ENCODE measurements around the gene ZNF511. TPM values are rescaled to one million over a fixed set of nuclear protein-coding genes. Genes with fewer than 3 reads are reported as not detected.

The ZNF511 gene
- total RNA-seq, 1 donor from 2014 or later: 25.5 TPM

GRCh38 chr10:133260895-133261725 lies 47.6 kb upstream of the ZNF511 start:
- Histone ChIP-seq H2AFZ (ENCODE audit: low read depth, low read length) (peak overlapping the region; percentile 56), H4K20me1 (ENCODE audit: insufficient read depth, low read length) (no peaks in the 10 kb centered on the region), H3K4me2 (ENCODE audit: low read length) (peak overlapping the region; percentile 83), H3K27ac (ENCODE audit: low read depth, low read length) (peak overlapping the region; percentile 47), H3K36me3 (ENCODE audit: insufficient read depth, low read length) (no peaks in the 10 kb centered on the region), H3K9ac (ENCODE audit: low read length) (peak overlapping the region; percentile 64), H3K27me3 (ENCODE audit: insufficient read depth, low read length) (peaks cover 2% of the 10 kb centered on the region), H3K9me3 (ENCODE audit: insufficient read depth, low read depth, low read length) (no peaks in the 10 kb centered on the region), H3K79me2 (ENCODE audit: insufficient read depth, low read length) (no peaks in the 10 kb centered on the region), H3K4me3 (ENCODE audit: insufficient read depth, low read depth, low read length) (no peak overlapping the region), H3K4me1 (ENCODE audit: insufficient read depth, low read length) (peaks cover 35% of the 10 kb centered on the region)
- H3K4me3 Mint-ChIP-seq (ENCODE audit: unreplicated experiment): peak overlapping the region; percentile 40
- TF ChIP-seq EZH2 (IDR thresholded peaks at IDR 0.05; ENCODE audit: insufficient read depth, low read length) (no peak), CTCF (IDR thresholded peaks at IDR 0.05; ENCODE audit: insufficient read depth, low read depth, low read length) (no peak)
- H3K27ac Mint-ChIP-seq (ENCODE audit: unreplicated experiment): no peak overlapping the region
- H3K27me3 Mint-ChIP-seq (ENCODE audit: low read depth, unreplicated experiment): peaks cover 24% of the 10 kb centered on the region
- DNase-seq (ENCODE audit: low read depth): no peak
- H3K9me3 Mint-ChIP-seq (ENCODE audit: unreplicated experiment): no peaks in the 10 kb centered on the region
- H3K36me3 Mint-ChIP-seq (ENCODE audit: low read depth, unreplicated experiment): no peaks in the 10 kb centered on the region
- no peak for FAIRE-seq
- H3K4me1 Mint-ChIP-seq (ENCODE audit: low read depth, unreplicated experiment): peaks cover 9% of the 10 kb centered on the region

- peak; percentile 25 for DNase-seq (ENCODE audit: low read depth)
- peak overlapping the region; percentile 64 for H3K9ac ChIP-seq (ENCODE audit: low read length)
These were observed 46.9 kb upstream of the ZNF511 start for GRCh38 chr10:133261726-133262325.

More at GRCh38 chr10:133261726-133262325, 46.9 kb upstream of the ZNF511 start:
- Histone ChIP-seq H3K27me3 (ENCODE audit: insufficient read depth, low read length) (peaks cover 2% of the 10 kb centered on the region), H3K9me3 (ENCODE audit: insufficient read depth, low read depth, low read length) (no peaks in the 10 kb centered on the region), H4K20me1 (ENCODE audit: insufficient read depth, low read length) (no peaks in the 10 kb centered on the region), H2AFZ (ENCODE audit: low read depth, low read length) (peak overlapping the region; percentile 56), H3K4me2 (ENCODE audit: low read length) (peak overlapping the region; percentile 83), H3K4me1 (ENCODE audit: insufficient read depth, low read length) (peaks cover 35% of the 10 kb centered on the region), H3K36me3 (ENCODE audit: insufficient read depth, low read length) (no peaks in the 10 kb centered on the region), H3K4me3 (ENCODE audit: insufficient read depth, low read depth, low read length) (peak overlapping the region; percentile 49), H3K27ac (ENCODE audit: low read depth, low read length) (peak overlapping the region; percentile 47), H3K79me2 (ENCODE audit: insufficient read depth, low read length) (no peaks in the 10 kb centered on the region)
- TF ChIP-seq EZH2 (IDR thresholded peaks at IDR 0.05; ENCODE audit: insufficient read depth, low read length): no peak
- no peak for TF ChIP-seq CTCF (IDR thresholded peaks at IDR 0.05; ENCODE audit: insufficient read depth, low read depth, low read length)
- FAIRE-seq: no peak
- H3K9me3 Mint-ChIP-seq (ENCODE audit: unreplicated experiment): no peaks in the 10 kb centered on the region
- H3K27me3 Mint-ChIP-seq (ENCODE audit: low read depth, unreplicated experiment): peaks cover 23% of the 10 kb centered on the region
- H3K4me3 Mint-ChIP-seq (ENCODE audit: unreplicated experiment): peak overlapping the region; percentile 67
- peaks cover 9% of the 10 kb centered on the region for H3K4me1 Mint-ChIP-seq (ENCODE audit: low read depth, unreplicated experiment)
- no peaks in the 10 kb centered on the region for H3K36me3 Mint-ChIP-seq (ENCODE audit: low read depth, unreplicated experiment)
- no peak overlapping the region for H3K27ac Mint-ChIP-seq (ENCODE audit: unreplicated experiment)
